ENCODE measurements around the gene CRYBB1.

CRYBB1 gene

DNA sequence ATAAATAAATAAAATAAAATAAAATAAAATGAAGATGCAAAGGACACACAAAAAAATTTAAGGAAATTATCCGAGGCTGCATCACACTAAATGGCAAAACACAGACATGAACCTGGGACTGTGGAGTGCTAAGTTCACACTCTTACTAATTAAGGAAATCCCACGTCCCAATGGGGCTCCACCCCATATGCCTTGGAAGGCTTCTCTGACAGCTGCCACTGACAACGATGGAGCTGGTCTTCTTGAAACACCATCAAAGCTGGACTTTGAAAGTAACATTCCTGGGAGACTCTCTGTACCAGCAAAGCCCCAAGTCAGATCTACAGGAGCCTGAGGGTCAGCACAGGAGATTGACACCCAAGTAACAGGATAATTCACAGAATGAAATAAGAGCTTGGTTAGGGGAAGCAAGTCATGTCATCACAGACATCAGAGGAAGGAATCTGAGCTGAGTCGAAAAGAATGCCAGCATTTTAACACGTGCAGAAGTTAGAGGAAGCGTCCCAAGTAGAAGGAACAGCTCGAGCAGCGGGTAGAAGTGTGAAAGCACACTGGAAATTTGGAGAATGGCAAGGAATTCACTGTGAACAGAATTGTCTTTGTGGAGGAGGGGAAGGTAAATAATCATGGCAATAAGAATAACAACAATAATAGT, 41.7 kb downstream of the CRYBB1 start:
- peak; percentile 72 to 86 (median 78) for DNase-seq

- DNase-seq, result no peak
Observed at GRCh38 chr22:26574001-26574723, 43.7 kb downstream of the CRYBB1 start.

- peak; percentile 91 to 96 (median 94) for DNase-seq
Observed at GRCh38 chr22:26573026-26573662, 44.7 kb downstream of the CRYBB1 start.

- no peak for DNase-seq
Observed at GRCh38 chr22:26570864-26571525, 46.8 kb downstream of the CRYBB1 start.

DNA sequence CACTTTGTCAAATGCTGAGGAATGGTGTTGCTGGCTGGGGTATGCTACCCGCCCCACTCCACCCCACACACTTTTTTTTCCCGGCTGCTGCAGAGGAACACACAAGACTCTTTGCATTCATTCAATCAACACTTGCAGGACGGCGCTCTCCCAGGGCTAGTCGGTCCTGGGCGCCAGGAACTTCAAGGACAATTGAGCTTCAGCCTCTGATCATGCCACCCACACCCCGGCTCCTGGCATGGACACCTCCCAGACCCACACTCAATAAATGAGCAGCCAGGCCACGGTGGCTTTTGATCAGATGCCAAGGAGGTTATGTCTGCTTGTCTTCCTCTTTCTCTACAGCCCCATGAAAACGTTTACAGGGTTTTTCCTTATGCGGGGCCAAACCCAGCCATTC, 47.7 kb downstream of the CRYBB1 start:
- peak in 2 of 4 experiments; percentile 24 to 27 for DNase-seq

DNA sequence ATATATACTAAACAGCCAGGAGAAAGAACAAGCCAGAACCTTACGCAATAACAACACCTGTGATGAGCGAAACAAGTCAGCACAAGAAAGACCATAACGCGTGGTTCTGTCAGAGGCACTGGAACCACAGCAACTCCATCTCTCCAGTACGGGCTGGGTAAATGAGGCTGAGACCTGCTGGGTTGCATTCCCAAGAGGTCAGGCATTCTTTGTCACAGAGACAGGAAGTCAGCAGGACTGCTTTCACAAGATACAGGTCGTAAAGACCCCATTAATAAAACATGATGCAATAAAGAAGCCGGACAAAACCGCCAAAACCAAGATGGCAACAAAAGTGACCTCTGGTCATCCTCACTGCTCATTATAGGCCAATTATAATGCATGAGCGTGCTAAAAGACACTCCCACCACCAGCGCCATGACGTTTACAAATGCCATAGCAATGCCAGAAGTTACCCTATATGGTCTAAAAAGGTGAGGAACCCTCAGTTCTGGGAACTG, 49.6 kb downstream of the CRYBB1 start:
- no peak for DNase-seq

DNA sequence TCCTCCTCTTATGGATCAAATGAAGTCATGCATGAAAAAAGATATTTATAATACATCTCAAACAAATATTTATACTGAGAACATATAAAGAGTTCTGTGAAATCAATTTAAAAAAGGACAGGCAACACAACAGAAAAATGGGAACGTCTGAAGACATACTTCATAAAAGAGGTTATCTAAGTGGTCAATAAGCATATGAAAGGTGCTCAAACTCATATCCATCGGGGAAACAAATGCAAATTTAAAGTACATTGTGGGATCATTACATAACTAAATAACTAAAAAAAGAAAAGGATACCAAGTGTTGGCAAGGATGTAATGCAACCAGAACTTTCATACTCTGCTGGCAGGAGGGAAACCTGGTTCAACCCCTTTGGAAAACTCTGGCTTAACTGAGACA, 50.2 kb downstream of the CRYBB1 start:
- DNase-seq, result no peak

DNA sequence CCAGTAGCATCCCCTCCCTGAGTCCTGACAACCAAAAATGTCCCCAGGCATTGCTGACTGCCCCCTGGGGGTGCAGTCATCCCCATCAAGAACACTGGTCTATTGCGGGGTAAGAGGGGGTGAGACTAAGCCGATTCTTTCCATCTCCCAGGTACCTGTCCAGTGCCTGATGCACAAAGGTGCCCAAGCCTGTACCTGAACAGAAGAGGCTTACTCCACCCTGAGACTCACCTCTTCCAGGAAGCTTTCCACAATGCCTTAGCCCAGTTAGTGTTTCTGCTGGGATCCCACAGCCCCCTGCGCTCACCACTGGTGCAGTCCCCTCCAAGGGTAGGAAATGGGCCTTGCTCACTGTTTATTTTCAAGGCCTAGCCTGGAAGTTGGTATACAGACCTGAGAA, 50.8 kb downstream of the CRYBB1 start:
- no peak for DNase-seq

DNA sequence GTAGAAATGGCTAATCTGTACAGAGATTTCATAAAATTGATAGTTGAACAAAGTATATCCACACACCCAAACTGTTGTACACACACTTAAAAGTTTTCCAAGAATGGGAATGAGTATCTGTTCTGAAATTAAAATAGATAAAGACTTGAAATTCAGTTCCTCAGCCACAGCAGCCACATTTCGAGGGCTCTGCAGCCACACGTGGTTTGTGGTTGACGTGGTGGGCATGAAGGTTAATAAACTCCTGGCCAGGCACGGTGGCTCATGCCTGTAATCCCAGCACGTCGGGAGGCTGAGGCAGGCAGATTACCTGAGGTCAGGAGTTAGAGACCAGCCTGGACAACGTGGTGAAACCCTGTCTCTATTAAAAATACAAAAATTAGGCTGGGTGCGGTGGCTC, 51.9 kb downstream of the CRYBB1 start:
- DNase-seq, result no peak

DNA sequence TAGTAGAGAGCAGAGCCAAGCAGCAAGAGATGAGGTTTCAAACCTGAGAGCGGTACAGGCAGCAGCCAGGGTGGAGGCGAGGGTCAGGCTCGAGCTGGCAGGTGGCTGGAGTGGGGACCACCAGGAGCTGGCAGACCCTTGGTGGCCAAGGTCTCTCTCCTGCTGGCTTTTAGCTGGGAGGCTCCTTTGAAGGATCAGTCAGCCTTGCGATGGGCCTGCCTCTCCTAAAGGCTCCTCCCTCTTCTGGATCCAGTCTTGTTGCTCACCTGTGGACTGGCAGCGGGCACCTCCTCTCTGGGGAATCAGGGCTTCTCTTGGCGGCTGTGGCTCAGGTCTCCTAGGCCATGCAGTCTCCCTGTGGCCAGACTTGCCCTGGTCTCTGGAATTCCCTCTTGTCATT, 52.6 kb downstream of the CRYBB1 start:
- DNase-seq, result no peak

DNA sequence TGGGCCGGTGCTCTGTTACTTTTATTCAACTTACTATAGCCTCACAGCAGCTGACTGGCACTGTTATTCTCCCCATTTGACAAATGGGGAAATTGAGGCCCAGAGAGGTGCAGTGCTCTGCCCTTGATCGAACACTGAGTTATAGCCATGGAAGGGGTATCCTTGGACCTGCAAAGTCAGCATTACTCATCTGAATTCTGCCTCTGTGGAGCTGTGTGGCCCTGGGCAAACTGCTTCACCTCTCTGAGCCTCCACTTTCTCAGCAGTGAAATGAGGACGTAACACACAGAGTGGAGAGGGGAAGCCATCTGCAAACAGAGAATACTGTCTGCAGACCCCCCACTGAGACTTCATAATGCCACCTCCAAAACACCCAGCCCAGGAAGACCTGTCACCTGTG, 53.2 kb downstream of the CRYBB1 start:
- DNase-seq, result no peak

DNA sequence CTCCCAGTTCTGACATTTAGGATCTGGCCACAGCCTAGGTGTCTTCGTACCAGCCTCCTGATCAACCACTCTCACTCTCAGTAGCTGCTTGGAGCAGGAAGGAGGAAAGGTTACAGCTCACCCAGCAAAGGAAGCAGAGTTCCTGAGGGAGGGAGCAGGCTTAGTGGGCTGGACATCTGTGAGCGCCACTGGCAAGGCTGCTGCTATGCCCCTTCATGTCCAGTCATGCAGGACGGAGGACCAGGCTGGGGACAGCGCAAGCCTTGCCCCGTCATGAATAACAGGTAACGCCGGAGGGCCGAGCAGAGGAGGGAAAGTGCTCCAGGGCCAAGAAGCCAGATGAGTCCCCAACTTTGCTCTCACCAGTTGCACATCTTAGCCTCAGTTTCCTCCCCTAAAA, 53.6 kb downstream of the CRYBB1 start:
- no peak for DNase-seq

DNA sequence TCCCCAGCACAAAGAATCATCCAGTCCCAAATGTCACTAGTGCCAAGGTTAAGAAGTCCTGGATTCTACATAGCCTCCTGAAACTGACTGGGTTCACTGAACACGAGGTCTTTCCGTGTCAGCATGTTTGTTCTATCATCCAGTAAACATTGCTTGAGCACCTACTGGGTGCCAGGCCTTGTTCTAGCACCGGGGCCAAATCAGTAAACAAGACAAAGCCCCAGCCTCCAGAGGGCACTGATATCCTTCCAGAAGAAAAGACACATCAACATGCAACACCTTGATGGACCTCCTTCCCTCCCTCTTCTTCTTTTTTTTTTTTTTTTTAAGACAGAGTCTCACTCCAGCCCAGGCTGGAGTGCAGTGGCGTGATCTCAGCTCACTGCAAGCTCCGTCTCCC, 54.8 kb downstream of the CRYBB1 start:
- no peak for DNase-seq

DNA sequence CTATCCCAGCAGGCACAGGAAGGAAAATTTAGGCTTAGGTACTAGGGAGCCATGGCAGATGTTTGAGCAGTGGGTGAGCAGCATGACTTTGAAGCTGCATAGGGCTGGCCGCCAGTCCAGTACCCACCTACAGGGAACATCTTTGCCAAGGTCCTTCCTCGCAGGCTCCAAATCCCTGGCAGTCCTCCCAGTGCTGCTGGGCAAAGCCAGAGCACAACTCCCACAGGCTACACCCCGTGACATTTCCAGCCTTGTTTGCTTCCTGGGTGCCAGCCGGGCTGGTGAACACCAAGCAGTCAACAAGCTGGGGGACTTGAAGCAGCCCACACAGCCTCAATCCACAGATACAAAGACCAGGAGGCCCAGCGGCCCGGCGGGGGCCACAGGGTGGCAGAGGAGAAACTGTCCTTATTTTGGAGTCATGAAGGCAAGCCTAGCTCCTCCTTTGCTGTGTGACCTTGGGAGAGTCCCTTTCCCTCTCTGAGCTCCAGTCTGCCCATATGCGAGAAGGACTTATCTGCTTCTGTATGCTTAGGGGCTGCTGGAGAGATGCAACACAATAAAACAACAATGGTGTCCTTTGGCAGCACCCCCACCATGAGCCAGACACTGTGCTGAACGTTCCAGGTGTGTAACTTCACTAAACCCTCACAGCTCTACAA, 55.9 kb downstream of the CRYBB1 start:
- DNase-seq, result no peak

DNA sequence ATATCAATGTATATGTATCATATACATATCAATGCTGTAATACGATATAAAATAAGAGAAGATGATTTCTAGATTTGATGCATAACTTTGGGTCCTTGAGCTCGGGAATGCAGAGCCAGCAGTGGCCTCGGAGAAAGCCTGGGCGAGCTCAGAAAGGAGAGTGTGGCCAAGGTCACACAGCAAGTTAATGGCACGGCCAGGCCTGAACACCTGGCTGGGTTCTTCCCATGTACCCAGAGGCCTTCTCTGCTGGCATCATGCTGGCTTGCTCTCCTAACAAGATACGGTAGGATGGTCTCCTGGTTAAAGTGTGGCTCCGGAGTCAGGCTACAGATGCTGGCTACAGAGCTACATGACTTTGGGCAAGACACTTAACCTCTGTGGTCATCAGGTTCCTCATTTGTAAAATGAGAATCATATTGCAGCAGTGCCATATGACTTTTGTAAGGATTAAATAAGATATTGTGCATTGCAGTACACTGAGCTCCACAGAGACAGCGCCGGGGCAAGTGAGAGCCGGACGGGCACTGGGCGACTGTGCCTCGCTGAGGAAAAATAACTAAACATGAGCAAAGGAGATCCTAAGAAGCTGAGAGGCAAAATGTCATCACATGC, 57.8 kb downstream of the CRYBB1 start:
- DNase-seq, result peak; percentile 28 to 70 (median 59)

DNA sequence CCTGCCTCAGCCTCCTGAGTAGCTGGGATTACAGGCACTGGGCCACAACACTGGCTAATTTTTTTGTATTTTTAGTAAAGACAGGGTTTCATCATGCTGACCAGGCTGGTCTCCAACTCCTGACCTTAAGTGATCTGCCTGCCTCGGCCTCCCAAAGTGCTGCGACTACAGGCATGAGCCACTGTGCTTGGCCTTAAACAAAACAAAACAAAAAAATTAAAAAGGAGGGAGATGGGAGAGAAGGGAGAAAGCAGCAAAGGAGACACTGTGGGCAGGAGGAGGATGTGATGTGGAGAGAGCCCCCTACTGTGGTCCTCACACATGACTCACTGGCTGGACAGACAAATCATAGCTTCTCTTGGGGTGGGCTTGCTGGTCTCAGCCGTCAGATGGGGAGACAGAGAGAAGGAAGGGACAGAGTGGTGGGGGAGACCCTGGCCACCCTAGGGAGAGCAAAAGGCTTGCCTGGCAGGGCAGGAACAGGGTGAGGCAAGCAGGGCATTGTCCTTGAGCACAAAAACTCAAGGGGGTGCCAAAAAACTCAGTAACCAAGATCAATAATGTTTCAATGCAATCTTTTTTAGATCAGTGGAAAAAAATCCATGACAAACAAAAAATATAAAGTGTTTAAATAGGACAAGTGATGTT, 59.5 kb downstream of the CRYBB1 start:
- no peak for DNase-seq

DNA sequence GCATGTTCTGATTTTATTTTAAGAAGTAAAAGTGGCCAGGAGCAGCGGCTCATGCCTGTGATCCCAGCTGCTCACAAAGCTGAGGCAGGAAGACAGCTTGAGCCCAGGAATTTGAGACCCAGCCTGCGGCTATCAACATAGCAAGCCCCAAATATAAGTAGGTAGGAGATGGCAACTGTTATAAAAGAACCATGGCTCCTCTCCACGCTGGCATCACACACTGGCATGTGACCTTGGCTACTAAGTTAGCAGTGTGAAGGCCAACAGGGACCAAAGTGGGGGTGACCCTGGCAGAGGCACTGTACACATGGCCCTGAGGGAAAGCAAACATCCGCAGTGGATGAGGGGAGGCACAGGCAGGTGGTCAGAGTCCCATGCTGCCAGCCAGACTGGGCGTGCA, 60.9 kb downstream of the CRYBB1 start:
- DNase-seq, result no peak

GRCh38 chr22:26555478-26555877, 62.3 kb downstream of the CRYBB1 start:
- DNase-seq, result no peak

DNA sequence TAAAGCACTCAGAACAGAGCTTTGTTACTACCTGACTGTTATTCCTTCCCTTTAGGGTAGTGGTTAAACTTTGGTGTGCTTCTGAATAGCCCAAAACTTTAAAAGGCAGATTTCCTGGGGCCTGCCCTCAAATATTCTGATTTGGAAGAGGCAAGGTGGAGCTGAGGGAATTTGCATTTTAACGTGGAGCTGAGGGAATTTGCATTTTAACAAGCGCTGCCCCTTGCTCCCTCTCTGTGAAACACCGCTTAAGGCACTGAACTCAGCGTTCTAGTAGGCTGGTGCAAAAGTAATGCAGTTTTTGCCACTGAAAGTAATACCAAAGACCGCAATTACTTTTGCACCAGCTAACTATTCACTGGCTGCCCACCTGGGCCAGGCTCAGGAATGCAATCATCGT, 62.9 kb downstream of the CRYBB1 start:
- no peak for DNase-seq

- peak in 3 of 4 experiments; percentile 18 to 39 (median 34) for DNase-seq
Observed at GRCh38 chr22:26553056-26553752, 64.6 kb downstream of the CRYBB1 start.

DNA sequence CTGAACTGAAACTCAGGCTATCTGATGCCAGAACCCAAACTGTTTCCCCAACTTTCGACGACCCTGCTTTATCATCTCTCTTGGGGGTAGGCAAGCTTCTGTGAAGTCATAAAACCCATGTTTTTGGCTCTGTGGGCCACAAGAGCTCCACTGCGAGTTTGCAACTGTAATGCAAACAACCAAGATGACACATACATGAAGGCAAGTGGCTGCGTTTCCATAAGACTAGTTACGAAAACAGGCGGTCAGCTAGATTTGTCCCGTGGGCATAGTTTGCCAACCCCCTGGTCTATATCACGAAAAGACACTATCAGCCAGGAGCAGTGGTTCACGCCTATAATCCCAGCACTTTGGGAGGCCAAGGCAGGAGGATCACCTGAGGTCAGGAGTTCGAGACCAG, 65.4 kb downstream of the CRYBB1 start:
- no peak for DNase-seq
